Parathyroid adenoma (tissue), 2 donors: ENCODE measurements around the gene GOLGA6C.
"Not testable (repeated sequence)": the region's sequence is repeated elsewhere in the genome, so short reads cannot be mapped to it uniquely, and the experiment has no call there.

Experiments used
- H2AFZ ChIP-seq: fragments of 300-600 bp; sonication (generic); one replicate; pipeline ENCODE4 v1.7.0; 2017; ENCODE audit warnings: antibody characterized with exemption, mild to moderate bottlenecking
- H3K27ac ChIP-seq: fragments of 300-600 bp; sonication (generic); one replicate; pipeline ENCODE4 v1.7.0; 2017
- H3K27me3 ChIP-seq: fragments of 300-600 bp; sonication (generic); one replicate; pipeline ENCODE4 v1.7.0; 2017; ENCODE audit warnings: low read length; ENCODE audit not compliant: control insufficient read depth, insufficient read depth
- H3K36me3 ChIP-seq: fragments of 300-600 bp; sonication (generic); one replicate; pipeline ENCODE4 v1.7.0; 2017; ENCODE audit warnings: low read length; ENCODE audit not compliant: control insufficient read depth, insufficient read depth
- H3K4me1 ChIP-seq: fragments of 300-600 bp; sonication (generic); one replicate; pipeline ENCODE4 v1.7.0; 2017; ENCODE audit warnings: control low read depth
- H3K4me2 ChIP-seq: fragments of 300-600 bp; sonication (generic); one replicate; pipeline ENCODE4 v1.7.0; 2017; ENCODE audit warnings: low read length
- H3K4me3 ChIP-seq: fragments of 300-600 bp; sonication (generic); one replicate; pipeline ENCODE4 v1.7.0; 2017; ENCODE audit warnings: low read depth, low read length
- H3K79me2 ChIP-seq: fragments of 300-600 bp; sonication (generic); one replicate; pipeline ENCODE4 v1.7.0; 2017; ENCODE audit warnings: control low read depth
- H3K9ac ChIP-seq: fragments of 300-600 bp; sonication (generic); one replicate; pipeline ENCODE4 v1.7.0; 2017; ENCODE audit warnings: mild to moderate bottlenecking
- H3K9me3 ChIP-seq: fragments of 300-600 bp; sonication (generic); one replicate; pipeline ENCODE4 v1.7.0; 2017; ENCODE audit warnings: low read length; ENCODE audit not compliant: control insufficient read depth
- CTCF ChIP-seq: fragments of 300-600 bp; sonication (generic); IDR thresholded peaks from one replicate; pipeline ENCODE4 v1.7.0; 2017; ENCODE audit warnings: antibody characterized with exemption, mild to moderate bottlenecking
- donor health status: primary hyperparathyroidism.

Gene GOLGA6C

GRCh38 chr15:75309711-75310110 lies 51.6 kb downstream of the GOLGA6C start:
- no peaks in the 10 kb centered on the region for H3K27me3 ChIP-seq
- no peak for TF ChIP-seq CTCF
- H3K9ac ChIP-seq: no peak overlapping the region

GRCh38 chr15:75312548-75312947 lies 54.4 kb downstream of the GOLGA6C start:
- H3K4me1 ChIP-seq, H3K9me3 ChIP-seq, H3K4me2 ChIP-seq, H3K27me3 ChIP-seq, H3K36me3 ChIP-seq, H3K4me3 ChIP-seq, H3K27ac ChIP-seq, H3K9ac ChIP-seq, H3K79me2 ChIP-seq, H2AFZ ChIP-seq: not testable (repeated sequence)

More at GRCh38 chr15:75309711-75310110, 51.6 kb downstream of the GOLGA6C start:
- H3K4me2 ChIP-seq: no peak overlapping the region
- no peaks in the 10 kb centered on the region for H3K36me3 ChIP-seq
- H3K79me2 ChIP-seq: no peaks in the 10 kb centered on the region
- H3K4me1 ChIP-seq: peaks cover 2% of the 10 kb centered on the region
- H2AFZ ChIP-seq: no peak overlapping the region
- H3K9me3 ChIP-seq: no peaks in the 10 kb centered on the region
- H3K4me3 ChIP-seq: no peak overlapping the region
- H3K27ac ChIP-seq: no peak overlapping the region

- Histone ChIP-seq H3K4me1 (no peaks in the 10 kb centered on the region), H3K27ac (no peak overlapping the region), H3K36me3 (no peaks in the 10 kb centered on the region), H3K9me3 (no peaks in the 10 kb centered on the region), H3K9ac (no peak overlapping the region), H2AFZ (no peak overlapping the region), H3K4me3 (no peak overlapping the region), H3K79me2 (no peaks in the 10 kb centered on the region), H3K27me3 (no peaks in the 10 kb centered on the region), H3K4me2 (no peak overlapping the region)
- no peak for TF ChIP-seq CTCF
These were observed 55.1 kb downstream of the GOLGA6C start for GRCh38 chr15:75313116-75313845.

- H3K4me2 ChIP-seq: no peak overlapping the region
- TF ChIP-seq CTCF: no peak
- H3K27ac ChIP-seq: no peak overlapping the region
These were observed 56.6 kb downstream of the GOLGA6C start for GRCh38 chr15:75314552-75315290.

GRCh38 chr15:75319231-75319897 lies 61.2 kb downstream of the GOLGA6C start:
- not testable (repeated sequence) for H3K4me3 ChIP-seq, H3K4me1 ChIP-seq, H3K27ac ChIP-seq, H2AFZ ChIP-seq, H3K27me3 ChIP-seq, H3K9ac ChIP-seq, H3K9me3 ChIP-seq, H3K79me2 ChIP-seq, H3K4me2 ChIP-seq, H3K36me3 ChIP-seq

More at GRCh38 chr15:75314552-75315290, 56.6 kb downstream of the GOLGA6C start:
- Histone ChIP-seq H3K4me1 (no peaks in the 10 kb centered on the region), H2AFZ (no peak overlapping the region), H3K9me3 (no peaks in the 10 kb centered on the region), H3K27me3 (no peaks in the 10 kb centered on the region), H3K9ac (no peak overlapping the region), H3K79me2 (no peaks in the 10 kb centered on the region), H3K4me3 (no peak overlapping the region), H3K36me3 (no peaks in the 10 kb centered on the region)
